ENCODE data around the gene MC1R. TPM values are rescaled to one million over a fixed set of nuclear protein-coding genes. Genes with fewer than 3 reads are reported as not detected.
A peak's percentile ranks its signal among the peaks of the same experiment; 100 is the strongest.

Gene MC1R
- total and polyA plus RNA-seq, 2 donors (not counting 1 experiment from before 2014, with no cell fraction given), result 2.9 to 4.3 TPM

DNA sequence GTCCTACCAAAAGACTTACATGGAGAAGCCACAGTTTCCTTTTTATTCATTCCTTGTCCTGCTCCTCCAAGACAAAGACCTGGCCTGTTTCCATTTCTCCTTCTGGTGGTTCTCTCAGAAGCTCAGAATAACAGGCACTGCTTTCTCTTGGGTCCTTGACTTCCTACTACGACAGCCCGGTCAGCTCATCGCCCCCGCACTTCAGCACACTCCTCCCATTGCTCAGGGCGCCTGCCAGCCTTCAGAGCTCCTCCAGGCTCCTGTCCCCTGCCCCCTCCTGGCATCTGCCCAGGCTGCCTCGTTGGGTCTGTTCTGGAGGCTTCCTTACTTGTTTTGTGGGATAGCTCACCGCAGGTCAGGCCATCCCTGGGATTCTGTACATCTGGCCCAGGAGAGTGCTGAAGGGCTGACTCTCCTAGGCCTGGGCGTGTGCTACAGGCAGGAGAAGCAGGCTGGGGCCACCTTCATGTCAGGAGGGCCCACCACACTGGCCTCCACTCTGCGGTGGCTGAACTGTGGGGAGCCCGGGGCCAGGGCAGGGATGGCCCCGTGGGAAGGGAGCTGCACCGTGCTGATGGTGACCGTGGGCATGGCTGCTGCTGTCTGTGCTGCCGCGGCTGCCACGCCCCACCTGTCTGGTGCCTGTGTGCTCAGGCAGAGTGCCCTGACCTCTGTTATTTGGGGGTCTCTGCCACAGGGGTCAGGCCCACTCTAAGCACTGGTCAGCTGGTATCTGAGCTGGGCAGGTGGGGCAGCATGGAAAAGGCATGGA lies 27.6 kb upstream of the MC1R start:
- Histone ChIP-seq H3K27me3 (ENCODE audit: control insufficient read depth, insufficient read depth, low read length) (no peaks in the 10 kb centered on the region), H3K9ac (ENCODE audit: insufficient read depth, low read length) (no peak overlapping the region), H3K4me2 (ENCODE audit: extremely low read depth, insufficient read depth, low read length) (no peak overlapping the region), H3K9me3 (ENCODE audit: control insufficient read depth, insufficient read depth, low read depth, low read length) (no peaks in the 10 kb centered on the region), H4K20me1 (ENCODE audit: control insufficient read depth, extremely low read depth, insufficient read depth, low read length) (no peaks in the 10 kb centered on the region), H3K4me1 (ENCODE audit: control insufficient read depth, extremely low read depth, insufficient read depth, low read length) (no peaks in the 10 kb centered on the region), H3K4me3 (replicated peaks in 1 of 4; ENCODE audit: control extremely low read depth in 1 of 4, insufficient read depth in 1 of 4, low read depth in 3 of 4, low read length in 4 of 4) (no peak overlapping the region), H2AFZ (ENCODE audit: low read length) (no peak overlapping the region), H3K79me2 (ENCODE audit: control insufficient read depth, insufficient read depth, low read length) (no peaks in the 10 kb centered on the region), H3K27ac (ENCODE audit: insufficient read depth, low read length) (no peak overlapping the region), H3K36me3 (ENCODE audit: control insufficient read depth, insufficient read depth, low read length) (peaks cover 39% of the 10 kb centered on the region)
- TF ChIP-seq, protein P1, sequence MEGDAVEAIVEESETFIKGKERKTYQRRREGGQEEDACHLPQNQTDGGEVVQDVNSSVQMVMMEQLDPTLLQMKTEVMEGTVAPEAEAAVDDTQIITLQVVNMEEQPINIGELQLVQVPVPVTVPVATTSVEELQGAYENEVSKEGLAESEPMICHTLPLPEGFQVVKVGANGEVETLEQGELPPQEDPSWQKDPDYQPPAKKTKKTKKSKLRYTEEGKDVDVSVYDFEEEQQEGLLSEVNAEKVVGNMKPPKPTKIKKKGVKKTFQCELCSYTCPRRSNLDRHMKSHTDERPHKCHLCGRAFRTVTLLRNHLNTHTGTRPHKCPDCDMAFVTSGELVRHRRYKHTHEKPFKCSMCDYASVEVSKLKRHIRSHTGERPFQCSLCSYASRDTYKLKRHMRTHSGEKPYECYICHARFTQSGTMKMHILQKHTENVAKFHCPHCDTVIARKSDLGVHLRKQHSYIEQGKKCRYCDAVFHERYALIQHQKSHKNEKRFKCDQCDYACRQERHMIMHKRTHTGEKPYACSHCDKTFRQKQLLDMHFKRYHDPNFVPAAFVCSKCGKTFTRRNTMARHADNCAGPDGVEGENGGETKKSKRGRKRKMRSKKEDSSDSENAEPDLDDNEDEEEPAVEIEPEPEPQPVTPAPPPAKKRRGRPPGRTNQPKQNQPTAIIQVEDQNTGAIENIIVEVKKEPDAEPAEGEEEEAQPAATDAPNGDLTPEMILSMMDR (conservative IDR thresholded peaks at IDR 0.05 in 1 of 2, IDR thresholded peaks at IDR 0.05 in 1 of 2; ENCODE audit: low read depth in 1 of 2, low read length in 2 of 2), result no peak
- no peak for TF ChIP-seq EZH2 (IDR thresholded peaks at IDR 0.05; ENCODE audit: low read length, missing control alignments)
- peak in 1 of 2 donors; percentile 45 for DNase-seq (ENCODE audit: low read depth in 2 of 2)

- no peak overlapping the region for H3K9ac ChIP-seq (ENCODE audit: insufficient read depth, low read length)
- peaks cover 42% of the 10 kb centered on the region for H3K36me3 ChIP-seq (ENCODE audit: control insufficient read depth, insufficient read depth, low read length)
- TF ChIP-seq, protein P1 (conservative IDR thresholded peaks at IDR 0.05 in 1 of 2, IDR thresholded peaks at IDR 0.05 in 1 of 2; ENCODE audit: low read depth in 1 of 2, low read length in 2 of 2), result no peak
- TF ChIP-seq EZH2 (IDR thresholded peaks at IDR 0.05; ENCODE audit: low read length, missing control alignments), result no peak
- H3K27me3 ChIP-seq (ENCODE audit: control insufficient read depth, insufficient read depth, low read length), result no peaks in the 10 kb centered on the region
- H3K9me3 ChIP-seq (ENCODE audit: control insufficient read depth, insufficient read depth, low read depth, low read length), result no peaks in the 10 kb centered on the region
- no peak overlapping the region for H3K4me3 ChIP-seq (replicated peaks in 1 of 4; ENCODE audit: control extremely low read depth in 1 of 4, insufficient read depth in 1 of 4, low read depth in 3 of 4, low read length in 4 of 4)
- no peaks in the 10 kb centered on the region for H3K4me1 ChIP-seq (ENCODE audit: control insufficient read depth, extremely low read depth, insufficient read depth, low read length)
- no peaks in the 10 kb centered on the region for H4K20me1 ChIP-seq (ENCODE audit: control insufficient read depth, extremely low read depth, insufficient read depth, low read length)
- no peaks in the 10 kb centered on the region for H3K79me2 ChIP-seq (ENCODE audit: control insufficient read depth, insufficient read depth, low read length)
- no peak for DNase-seq (ENCODE audit: low read depth in 2 of 2)
- no peak overlapping the region for H3K4me2 ChIP-seq (ENCODE audit: extremely low read depth, insufficient read depth, low read length)
- H3K27ac ChIP-seq (ENCODE audit: insufficient read depth, low read length), result no peak overlapping the region
- no peak overlapping the region for H2AFZ ChIP-seq (ENCODE audit: low read length)
Measured at GRCh38 chr16:89892055-89892630, 26.5 kb upstream of the MC1R start.

DNA sequence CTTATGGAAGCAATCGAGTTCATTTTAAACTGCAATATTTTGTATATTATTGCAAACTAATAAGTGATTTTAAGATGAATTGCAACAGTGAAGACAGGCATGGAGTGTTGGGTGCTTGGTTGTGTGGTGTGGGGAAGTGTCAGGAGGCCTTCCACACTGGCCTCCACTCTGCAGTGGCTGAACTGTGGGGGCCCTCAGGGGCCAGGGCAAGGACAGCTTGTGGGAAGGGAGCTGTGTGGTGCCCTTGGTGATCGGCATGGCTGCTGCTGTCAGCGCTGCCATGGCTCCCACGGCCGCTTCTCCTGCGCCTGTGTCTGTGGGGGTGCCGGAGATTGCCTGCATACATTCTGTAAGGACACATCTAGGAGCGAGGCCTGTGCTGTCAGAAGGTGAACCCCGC lies 26.0 kb upstream of the MC1R start:
- no peak overlapping the region for H3K4me3 ChIP-seq (replicated peaks in 1 of 4; ENCODE audit: control extremely low read depth in 1 of 4, insufficient read depth in 1 of 4, low read depth in 3 of 4, low read length in 4 of 4)
- no peaks in the 10 kb centered on the region for H3K4me1 ChIP-seq (ENCODE audit: control insufficient read depth, extremely low read depth, insufficient read depth, low read length)
- H3K9me3 ChIP-seq (ENCODE audit: control insufficient read depth, insufficient read depth, low read depth, low read length), result no peaks in the 10 kb centered on the region
- peaks cover 38% of the 10 kb centered on the region for H3K36me3 ChIP-seq (ENCODE audit: control insufficient read depth, insufficient read depth, low read length)
- H4K20me1 ChIP-seq (ENCODE audit: control insufficient read depth, extremely low read depth, insufficient read depth, low read length), result no peaks in the 10 kb centered on the region
- H3K79me2 ChIP-seq (ENCODE audit: control insufficient read depth, insufficient read depth, low read length), result no peaks in the 10 kb centered on the region
- no peak overlapping the region for H3K9ac ChIP-seq (ENCODE audit: insufficient read depth, low read length)
- H2AFZ ChIP-seq (ENCODE audit: low read length), result no peak overlapping the region
- H3K27ac ChIP-seq (ENCODE audit: insufficient read depth, low read length), result no peak overlapping the region
- H3K27me3 ChIP-seq (ENCODE audit: control insufficient read depth, insufficient read depth, low read length), result no peaks in the 10 kb centered on the region
- TF ChIP-seq EZH2 (IDR thresholded peaks at IDR 0.05; ENCODE audit: low read length, missing control alignments), result no peak
- TF ChIP-seq, protein P1 (conservative IDR thresholded peaks at IDR 0.05 in 1 of 2, IDR thresholded peaks at IDR 0.05 in 1 of 2; ENCODE audit: low read depth in 1 of 2, low read length in 2 of 2), result no peak
- no peak for DNase-seq (ENCODE audit: low read depth in 2 of 2)
- H3K4me2 ChIP-seq (ENCODE audit: extremely low read depth, insufficient read depth, low read length), result no peak overlapping the region

Data from fibroblast of lung (primary cell).